NOMO-1 (cell line): ENCODE results near the gene COL26A1.
"Not testable (repeated sequence)": the region's sequence is repeated elsewhere in the genome, so short reads cannot be mapped to it uniquely, and the experiment has no call there.

Source experiments
- DNase-seq, 2 experiments: peaks; one replicate each; lab custom pipeline; 2025; ENCODE audit not compliant: unreplicated experiment in 2 of 2; lab: John Stamatoyannopoulos, UW

Gene COL26A1

DNA sequence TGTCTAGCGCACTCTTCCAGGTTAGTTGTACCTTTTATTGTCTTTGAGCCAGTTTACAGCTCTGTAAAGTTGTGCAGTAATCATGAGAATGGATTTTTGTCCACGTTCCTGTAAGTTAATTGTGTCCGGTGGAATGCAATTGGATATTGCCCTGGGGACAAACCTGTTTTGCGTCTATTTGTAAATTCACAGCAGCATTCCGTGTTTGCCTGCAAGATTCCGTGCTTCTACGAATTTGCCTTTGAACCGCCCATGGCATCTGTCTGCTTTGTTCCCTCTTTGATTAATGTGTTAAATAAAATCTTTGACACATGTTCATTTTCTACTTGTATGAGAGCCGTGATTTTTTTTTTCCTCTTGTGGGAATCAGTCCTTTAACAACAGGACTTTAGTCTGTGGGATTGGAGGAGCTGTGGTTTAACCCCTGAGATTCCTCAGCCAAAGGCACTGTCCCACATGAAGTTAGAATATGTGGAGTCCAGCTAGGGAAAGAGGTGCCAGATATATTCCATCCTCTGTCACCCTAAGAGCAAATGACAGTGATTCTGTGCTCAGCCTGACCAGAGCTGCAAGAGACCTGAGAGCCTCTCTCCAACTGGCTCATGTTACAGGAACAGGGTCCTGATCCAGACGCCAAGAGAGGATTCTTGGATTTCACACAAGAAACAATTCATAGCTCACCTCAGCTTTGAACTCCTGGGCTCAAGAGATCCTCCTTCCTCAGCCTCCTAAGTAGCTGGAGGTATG is 126.3 kb downstream of the COL26A1 start:
- no peak for DNase-seq

DNA sequence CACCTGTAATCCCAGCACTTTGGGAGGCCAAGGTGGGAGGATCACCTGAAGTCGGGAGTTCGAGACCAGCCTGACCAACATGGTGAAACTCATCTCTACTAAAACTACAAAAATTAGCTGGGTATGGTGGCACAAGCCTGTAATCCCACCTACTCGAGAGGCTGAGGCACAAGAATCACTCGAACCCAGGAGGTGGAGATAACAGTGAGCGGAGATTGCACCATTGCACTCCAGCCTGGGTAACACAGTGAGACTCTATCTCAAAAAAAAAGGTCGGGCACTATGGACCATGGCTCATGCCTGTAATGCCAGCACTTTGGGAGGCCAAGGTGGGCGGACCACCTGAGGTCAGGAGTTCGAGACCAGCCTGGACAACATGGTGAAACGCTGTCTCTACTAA is 127.8 kb downstream of the COL26A1 start:
- not testable (repeated sequence) for DNase-seq

DNA sequence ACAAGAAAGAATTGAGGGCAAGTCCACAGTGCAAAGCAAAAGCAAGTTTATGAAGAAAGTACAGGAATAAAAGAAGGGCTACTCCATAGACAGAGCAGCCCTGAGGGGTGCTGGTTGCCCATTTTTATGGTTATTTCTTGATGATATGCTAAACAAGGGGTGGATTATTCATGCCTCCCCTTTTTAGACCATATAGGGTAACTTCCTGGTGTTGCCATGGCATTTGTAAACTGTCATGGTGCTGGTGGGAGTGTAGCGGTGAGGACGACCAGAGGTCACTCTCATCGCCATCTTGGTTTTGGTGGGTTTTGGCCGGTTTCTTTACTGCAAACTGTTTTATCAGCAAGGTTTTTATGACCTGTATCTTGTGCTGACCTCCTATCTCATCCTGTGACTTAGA is 128.8 kb downstream of the COL26A1 start:
- not testable (repeated sequence) for DNase-seq

DNA sequence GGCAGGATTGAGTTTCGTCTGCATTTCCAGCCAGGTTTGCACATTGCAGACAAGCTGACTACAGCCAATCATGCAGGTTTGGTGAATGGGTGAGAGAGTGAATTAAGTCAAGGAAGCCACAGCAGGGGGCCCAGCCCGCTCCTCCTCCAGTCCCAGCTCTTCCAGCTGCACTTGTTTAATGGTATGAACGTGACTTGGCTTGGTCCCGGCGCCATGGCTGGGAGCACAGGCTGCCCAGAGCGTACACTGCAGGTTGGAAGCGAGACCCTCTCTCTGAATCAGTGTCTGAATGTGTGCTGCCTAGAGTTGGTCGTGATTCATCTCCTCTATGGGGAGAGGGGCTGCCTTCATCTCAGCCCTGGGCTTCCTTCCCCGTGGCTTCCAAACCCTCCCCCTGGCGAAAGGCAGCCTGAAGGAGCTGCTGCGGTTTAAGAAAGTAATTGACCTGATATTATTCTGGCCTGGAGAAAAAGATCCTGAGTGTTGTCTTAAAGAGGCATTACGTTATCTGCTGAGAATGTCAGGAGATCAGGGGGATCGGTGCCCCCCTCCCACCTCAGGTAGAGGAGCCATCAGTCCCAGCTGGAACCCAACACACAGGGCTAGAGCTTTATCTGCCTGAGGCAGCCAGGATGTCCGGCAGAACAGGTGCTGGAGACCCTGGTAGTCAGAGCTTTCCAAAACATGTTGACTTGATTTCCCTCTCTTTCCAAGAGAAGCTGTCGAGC is 132.1 kb downstream of the COL26A1 start:
- DNase-seq = no peak

DNA sequence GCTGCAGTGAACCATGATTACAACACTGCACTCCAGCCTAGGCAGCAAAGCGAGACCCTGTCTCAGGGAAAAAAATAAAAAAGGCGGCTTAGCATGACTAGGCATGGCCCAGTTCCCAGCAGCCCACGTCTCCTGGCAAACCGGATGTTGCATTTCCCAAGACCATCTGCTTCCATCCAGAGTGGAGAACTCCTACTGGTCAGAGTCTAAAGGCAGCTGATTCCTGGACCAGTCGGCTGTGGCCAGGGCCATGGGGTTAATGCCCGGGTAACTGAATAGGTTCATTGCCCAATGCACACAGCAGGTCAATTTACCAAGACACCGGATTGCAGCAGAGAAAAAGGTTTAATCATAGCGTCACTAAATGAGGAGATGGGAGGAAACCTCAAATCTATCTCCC is 133.3 kb downstream of the COL26A1 start:
- no peak for DNase-seq

DNA sequence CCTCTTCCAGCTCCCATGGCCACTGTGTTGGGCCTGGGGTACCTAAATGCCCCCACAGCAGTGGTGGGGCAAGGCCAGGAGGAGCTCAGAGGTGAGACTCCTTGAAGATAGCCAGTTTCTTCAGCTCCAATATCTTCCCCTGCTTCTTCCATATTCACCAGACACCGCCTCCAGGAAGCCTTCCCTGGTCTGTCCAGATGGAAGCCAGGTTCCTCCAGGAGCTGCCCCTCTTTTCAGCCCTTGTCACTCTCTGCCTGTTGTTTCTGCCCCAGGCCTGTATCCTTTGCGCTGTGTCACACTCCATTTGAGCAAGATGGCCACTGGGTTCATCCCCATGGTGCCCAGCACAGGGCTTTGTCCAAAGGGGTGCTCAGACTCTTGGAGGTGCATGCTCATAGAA is 138.7 kb downstream of the COL26A1 start:
- DNase-seq = no peak

DNA sequence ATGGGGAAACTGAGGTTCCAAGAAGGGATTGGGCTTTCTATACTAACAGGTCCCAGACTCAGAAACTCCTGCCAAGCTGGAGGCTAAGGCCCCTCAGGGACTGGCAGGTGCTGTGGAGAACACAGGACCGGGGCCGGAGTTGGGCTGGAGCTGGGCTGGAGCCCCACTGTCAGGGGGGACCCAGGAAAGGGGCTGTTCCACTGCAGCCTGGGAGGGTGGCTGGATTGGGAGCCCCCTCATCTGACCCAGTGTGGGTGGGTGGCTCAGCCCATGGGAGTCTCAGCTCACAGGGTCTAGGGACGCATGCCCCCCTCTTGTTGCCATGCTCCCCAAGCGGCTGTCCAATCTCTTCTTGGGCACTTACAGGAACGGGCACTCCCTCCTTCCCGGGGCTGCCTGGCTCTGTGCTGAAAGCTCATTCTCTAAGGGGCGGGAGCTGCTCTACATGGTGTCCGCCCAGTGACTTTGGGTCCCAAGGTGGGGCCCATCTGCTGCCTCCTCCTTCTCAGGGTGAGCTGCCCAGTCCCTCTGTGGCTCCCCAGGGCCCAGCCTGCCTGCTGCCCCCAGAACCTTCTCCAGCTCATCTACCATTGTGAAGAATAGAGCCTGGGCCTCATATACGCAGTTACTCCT is 139.9 kb downstream of the COL26A1 start:
- DNase-seq = no peak

DNA sequence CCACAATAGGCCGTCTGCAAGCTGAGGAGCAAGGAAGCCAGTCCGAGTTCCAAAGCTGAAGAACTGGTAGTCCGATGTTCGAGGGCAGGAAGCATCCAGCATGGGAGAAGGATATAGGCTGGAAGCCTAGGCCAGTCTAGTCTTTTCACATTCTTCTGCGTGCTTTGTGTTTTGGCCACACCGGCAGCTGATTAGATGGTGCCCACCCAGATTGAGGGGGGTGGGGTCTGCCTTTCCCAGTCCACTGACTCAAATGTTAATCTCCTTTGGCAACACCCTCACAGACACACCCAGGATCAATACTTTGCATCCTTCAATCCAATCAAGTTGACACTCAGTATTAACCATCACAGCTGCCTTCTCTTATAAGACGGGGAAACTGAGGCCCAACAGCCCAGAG is 142.8 kb downstream of the COL26A1 start:
- not testable (repeated sequence) for DNase-seq

DNA sequence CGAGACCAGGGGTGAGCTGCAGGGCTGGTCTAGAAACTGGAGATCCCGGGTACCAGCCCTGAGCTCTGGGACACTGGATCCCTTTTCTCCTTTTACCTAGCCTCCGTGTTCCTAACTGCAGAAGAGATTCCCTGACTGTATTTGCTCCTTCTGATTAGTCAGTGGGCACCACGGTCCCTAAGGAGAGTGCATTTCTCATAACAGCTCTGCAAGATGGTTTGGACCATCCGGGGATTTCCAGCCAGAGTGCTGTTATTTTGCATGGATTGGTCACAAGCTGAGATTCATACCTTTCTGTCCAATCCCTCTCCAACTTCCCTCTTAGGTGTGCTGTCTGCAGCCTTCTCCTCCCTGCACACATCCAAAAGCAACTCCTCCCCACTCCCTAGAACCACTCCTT is 143.9 kb downstream of the COL26A1 start:
- no peak for DNase-seq

DNA sequence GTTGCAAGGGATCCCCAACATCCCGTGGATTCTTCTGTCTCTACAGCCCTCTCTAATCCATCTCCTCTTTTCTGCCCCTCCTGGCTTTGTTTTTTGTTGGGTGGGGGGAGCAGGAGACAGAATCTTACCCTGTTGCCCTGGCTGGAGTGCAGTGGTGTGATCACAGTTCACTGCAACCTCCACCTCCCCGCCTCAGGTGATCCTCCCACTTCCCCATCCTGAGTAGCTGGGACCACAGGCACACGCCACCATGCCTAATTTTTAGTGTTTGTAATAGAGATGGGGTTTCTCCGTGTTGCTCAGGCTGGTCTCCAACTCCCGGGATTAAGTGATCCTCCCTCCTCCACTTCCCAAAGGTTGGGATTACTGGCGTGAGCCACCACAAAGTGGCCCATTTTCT is 144.7 kb downstream of the COL26A1 start:
- no peak for DNase-seq

DNA sequence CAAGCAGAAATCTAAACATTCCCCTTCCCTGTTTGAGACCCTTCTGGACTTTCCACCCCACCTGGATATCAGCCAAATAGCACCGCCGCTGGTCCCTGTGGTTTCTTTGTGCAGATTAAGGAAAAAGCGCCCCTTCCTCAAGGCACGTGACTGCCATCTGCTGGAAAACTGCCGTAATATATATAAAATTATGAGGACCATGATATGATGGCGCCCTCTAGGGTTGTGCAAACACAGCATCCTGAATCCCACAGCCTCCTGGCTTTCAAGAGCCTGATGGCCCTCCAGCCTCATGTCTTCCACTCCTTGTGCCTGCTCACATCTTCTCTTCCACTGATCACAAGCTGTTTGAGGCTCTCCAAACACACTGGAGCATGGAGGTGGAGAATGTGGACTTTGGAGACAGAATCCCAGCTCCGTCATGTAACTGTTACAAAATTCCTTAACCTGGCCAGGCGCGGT is 145.1 kb downstream of the COL26A1 start:
- peak; percentile 38 to 56 for DNase-seq

DNA sequence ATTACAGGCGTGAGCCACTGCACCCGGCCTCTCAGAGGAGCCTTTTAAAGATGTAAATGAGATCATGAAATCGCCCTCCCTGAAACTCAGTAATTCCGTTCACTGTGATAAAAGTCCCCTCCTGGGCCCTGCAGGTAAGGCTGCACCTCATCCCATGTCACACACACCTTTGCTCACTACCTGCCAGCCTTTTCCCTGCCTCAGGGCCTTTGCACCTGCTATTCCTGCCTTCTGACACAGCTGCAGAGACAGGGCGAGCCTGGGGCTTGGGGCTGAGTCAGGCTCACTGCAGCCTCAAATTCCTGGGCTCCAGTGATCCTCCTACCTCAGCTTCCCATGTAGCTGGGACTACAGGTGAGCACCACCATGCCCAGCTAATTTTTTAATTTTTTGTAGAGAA is 147.6 kb downstream of the COL26A1 start:
- DNase-seq = no peak

DNA sequence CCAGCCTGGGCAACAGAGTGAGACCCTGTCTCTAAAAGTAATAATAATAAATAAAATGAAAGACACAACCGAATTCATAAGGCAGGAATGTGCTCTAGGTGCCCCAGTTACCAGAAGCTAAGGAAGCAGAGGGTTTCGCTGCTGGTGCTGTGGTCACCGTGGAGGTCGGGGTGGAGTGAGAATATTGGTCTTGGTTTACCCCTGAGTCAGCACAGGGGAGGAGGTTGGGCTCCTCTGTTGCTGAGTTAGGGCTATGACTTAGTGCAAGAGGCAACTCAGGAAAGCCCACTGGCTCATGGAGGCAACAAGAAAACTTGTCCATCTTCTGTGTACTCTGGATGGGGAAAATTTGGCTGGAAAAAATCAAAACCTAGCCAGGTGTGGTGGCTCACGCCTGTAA is 149.3 kb downstream of the COL26A1 start:
- no peak for DNase-seq

DNA sequence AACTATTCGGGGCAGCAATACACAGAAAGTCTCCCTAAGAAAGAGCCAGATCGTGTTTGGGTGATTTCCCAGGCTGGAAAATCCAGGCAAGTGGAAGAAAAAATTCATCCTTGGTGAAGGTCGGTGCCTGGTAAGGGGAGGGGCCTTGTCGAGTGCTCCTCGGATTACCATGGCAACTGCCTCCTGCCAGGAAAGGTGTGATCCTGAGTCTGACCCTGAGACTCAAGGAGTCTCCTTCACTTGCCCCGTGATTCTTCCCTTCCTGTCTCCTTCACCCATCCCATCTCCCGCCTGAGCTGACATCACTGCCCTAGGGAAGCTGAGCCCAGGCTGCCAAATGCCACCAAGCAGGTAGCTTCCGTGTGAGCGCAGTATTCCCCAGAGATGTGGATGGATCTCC is 154.2 kb downstream of the COL26A1 start:
- DNase-seq = no peak

DNA sequence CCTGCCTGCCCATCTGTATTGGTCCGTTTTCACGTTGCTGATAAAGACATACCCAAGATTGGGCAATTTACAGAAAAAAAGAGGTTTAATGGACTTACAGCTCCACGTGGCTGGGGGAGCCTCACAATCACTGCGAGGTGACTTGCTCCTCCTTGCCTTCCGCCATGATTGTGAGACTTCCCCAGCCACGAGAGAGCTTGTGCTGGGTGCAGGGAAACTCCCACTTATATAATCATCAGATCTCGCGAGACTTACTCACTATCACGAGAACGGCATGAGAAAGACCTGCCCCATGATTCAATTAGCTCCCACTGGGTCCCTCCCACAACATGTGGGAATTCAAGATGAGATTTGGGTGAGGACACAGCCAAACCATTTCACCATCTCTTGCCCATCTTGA is 154.6 kb downstream of the COL26A1 start:
- no peak for DNase-seq

DNA sequence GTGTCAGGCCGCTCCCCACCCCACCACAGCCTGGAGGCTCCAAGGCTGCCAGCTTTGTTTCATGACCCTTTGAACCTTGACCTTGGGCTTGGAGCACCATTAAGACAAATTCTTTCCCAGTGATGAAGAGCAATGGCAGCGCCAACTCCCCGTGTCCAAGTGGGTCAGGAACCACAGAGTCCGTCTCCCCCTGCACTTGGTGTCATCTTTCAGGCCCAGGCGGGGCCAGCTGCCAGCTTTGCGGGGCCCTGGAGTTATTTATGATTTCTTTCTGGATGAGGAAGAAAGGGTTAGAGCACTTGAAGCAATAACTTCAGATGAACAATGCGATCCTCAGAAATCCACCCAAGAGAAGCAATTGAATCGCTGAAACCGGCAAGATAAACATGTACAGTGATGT is 155.7 kb downstream of the COL26A1 start:
- no peak for DNase-seq

DNA sequence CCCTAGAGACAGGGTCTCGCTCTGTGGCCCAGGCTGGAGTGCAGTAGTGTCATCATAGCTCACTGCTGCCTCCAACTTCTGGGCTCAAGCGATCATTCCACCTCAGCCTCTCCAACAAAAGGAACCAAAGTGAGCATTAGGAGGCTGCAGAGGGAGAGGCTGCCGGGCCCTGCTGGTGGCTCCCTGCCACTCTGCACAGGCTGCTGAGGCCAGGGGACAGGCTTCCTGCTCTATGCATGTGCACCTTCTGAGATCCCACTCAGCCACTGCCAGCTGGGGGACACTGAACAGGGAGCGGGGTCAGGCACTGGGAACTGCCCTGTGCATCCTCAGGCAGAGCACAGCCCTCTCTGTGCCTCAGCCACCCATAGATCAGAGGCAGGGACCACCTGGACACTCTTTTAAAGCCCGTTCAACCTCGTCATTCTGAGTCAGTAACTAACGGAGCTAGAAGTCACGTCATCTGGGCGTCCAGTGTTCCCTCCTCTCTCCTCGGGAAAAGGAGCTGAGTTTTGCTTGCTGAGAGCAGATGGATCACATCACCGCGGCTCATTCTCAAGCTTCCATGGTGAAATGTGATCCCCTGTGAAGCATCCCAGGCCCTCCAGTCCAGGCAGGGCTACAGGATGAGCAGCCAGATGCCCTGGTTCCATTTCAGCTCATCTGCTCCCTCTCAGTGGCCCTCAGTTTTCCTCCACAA is 156.8 kb downstream of the COL26A1 start:
- no peak for DNase-seq

DNA sequence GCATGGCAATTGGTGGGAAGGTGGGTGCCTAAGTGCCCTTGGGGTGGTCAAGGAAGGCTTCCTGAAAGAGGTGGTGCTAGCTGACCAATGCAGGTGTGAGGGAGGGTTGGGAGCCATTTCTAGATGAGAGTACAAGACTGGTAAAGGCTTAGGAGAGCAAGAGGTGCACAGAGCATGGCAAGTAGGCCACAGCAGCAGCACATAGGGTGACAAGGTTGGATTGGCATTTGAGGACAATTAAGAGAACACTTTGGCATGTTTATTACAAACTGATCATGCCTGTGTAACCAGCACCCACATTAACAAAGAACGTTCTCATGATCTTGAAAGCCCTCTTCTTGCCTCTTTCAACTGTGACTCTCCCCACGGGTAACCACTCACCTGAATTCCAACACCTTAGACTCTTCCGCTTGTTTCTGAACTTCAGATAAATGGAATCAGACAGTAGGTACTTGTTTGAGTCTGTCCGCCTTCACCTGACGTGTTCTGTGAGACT is 158.8 kb downstream of the COL26A1 start:
- DNase-seq = no peak

DNA sequence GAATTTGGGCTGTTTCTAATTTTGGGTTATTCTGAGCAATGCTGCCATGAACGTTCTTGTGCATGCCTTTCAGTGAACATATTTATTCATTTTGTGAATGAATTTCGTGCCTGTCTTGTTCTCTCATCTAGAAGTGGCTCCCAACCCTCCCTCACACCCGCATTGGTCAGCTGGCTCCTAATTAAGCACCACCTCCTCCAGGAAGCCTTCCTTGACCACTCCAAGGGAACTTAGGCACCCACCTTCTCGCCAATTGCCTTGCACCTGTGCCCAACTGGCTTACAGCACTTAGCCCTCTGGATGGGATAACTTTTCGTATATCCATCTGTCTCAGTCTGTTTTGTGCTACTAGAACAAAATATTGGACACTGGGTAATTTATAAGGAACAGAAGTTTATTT is 159.3 kb downstream of the COL26A1 start:
- DNase-seq = no peak

DNA sequence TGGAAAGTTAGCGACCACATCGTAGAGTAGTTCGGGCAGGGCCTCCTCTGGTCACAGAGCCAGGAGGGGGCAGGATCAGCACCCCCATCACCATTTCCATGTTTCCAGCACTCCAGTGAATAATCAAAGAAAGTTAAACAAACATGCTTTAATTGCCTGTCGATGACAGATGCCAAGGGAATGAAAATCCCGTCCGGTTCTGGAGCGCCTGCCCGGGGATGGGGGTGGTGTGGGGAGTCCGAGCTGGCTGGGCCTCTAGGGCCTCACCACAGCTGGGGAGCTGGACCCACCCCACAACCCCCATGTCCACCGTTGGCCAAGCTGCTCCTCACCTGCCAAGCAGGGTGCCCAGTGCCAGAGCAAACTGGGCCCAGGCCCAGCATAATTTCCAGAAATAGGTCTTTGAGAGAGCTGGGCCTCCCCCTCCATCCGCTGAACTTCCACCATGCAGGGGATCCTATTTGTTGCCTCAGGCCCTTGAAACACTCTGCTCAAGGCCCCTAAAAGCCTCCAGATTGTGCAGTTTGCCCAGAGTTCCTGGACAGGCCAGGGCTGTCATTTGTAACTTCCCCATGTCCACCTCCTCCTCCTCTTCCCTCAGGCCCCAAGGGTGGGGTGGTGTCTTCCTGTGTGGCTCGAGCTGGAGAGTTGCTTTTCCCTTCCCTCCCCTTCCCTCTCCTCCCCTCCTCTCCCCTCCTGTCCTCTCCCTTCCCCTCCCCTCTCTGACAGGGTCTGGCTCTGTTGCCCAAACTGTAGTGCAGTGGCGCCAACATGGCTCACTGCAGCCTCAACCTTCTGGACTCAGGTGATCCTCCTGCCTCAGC is 165.4 kb downstream of the COL26A1 start:
- DNase-seq = no peak
